HepG2 (cell line): ENCODE data around the gene PALM. TPM values are rescaled to one million over a fixed set of nuclear protein-coding genes. Genes with fewer than 3 reads are reported as not detected.

Source experiments
- EZH2 ChIP-seq: conservative IDR thresholded peaks from 2 replicates; pipeline ENCODE4 v1.6.1; 2012; ENCODE audit warnings: mild to moderate bottlenecking, low read depth, low read length, moderate library complexity
- HMGA1 ChIP-seq: sonication (generic); formaldehyde crosslinking; conservative IDR thresholded peaks from 2 replicates; pipeline ENCODE4 v1.4.0; 2020; ENCODE audit warnings: missing genetic modification reagents
- MBD4 ChIP-seq: IDR thresholded peaks from 2 replicates; pipeline ENCODE4 v1.6.1; 2012; ENCODE audit warnings: low read length, inconsistent platforms, borderline replicate concordance
- PAWR ChIP-seq: sonication (generic); formaldehyde crosslinking; IDR thresholded peaks from 2 replicates; pipeline ENCODE4 v1.4.0; 2020; ENCODE audit warnings: missing genetic modification reagents, mild to moderate bottlenecking, borderline replicate concordance
- PPARG ChIP-seq: conservative IDR thresholded peaks from 2 replicates; pipeline ENCODE4 v1.6.1; 2016; ENCODE audit warnings: missing biosample characterization, missing genetic modification reagents
- RNF2 ChIP-seq: fragments of 450-650 bp; conservative IDR thresholded peaks from 2 replicates; pipeline ENCODE4 v1.6.1; 2016; ENCODE audit warnings: low read depth
- TBP ChIP-seq: sonication (generic); formaldehyde crosslinking; IDR thresholded peaks from 2 replicates; pipeline ENCODE4 v1.5.0; 2020; ENCODE audit warnings: missing genetic modification reagents
- THYN1 ChIP-seq: sonication (generic); formaldehyde crosslinking; IDR thresholded peaks from 2 replicates; pipeline ENCODE4 v1.8.1; 2023; ENCODE audit warnings: low read depth, mild to moderate bottlenecking, moderate library complexity, missing genetic modification reagents, borderline replicate concordance
- ZFP90 ChIP-seq: sonication (generic); formaldehyde crosslinking; IDR thresholded peaks from 2 replicates; pipeline ENCODE4 v1.8.0; 2022; ENCODE audit warnings: missing genetic modification reagents, mild to moderate bottlenecking, inconsistent platforms, borderline replicate concordance
- ZNF263 ChIP-seq: sonication (generic); formaldehyde crosslinking; IDR thresholded peaks from 2 replicates; pipeline ENCODE4 v1.4.0; 2020; ENCODE audit warnings: missing genetic modification reagents
- ZNF317 ChIP-seq: sonication (generic); formaldehyde crosslinking; IDR thresholded peaks from 2 replicates; pipeline ENCODE4 v1.5.0; 2020; ENCODE audit warnings: mild to moderate bottlenecking, missing genetic modification reagents
- ZNF496 ChIP-seq: sonication (generic); formaldehyde crosslinking; IDR thresholded peaks from 2 replicates; pipeline ENCODE4 v1.8.1; 2023; ENCODE audit warnings: mild to moderate bottlenecking, moderate library complexity, missing genetic modification reagents; ENCODE audit not compliant: insufficient replicate concordance
- ZNF552 ChIP-seq: sonication (generic); formaldehyde crosslinking; IDR thresholded peaks from 2 replicates; pipeline ENCODE4 v1.9.0; 2022; ENCODE audit warnings: missing genetic modification reagents, mild to moderate bottlenecking, borderline replicate concordance
- ZNF605 ChIP-seq: sonication (generic); formaldehyde crosslinking; IDR thresholded peaks from 2 replicates; pipeline ENCODE4 v1.8.0; 2022; ENCODE audit warnings: mild to moderate bottlenecking, missing genetic modification reagents
- ZNF615 ChIP-seq: sonication (generic); formaldehyde crosslinking; IDR thresholded peaks from 2 replicates; pipeline ENCODE4 v1.5.0; 2020; ENCODE audit warnings: mild to moderate bottlenecking, missing genetic modification reagents, borderline replicate concordance
- ZNF879 ChIP-seq: sonication (generic); formaldehyde crosslinking; IDR thresholded peaks from 2 replicates; pipeline ENCODE4 v1.8.1; 2023; ENCODE audit warnings: missing genetic modification reagents
- ZNF883 ChIP-seq: sonication (generic); formaldehyde crosslinking; IDR thresholded peaks from 2 replicates; pipeline ENCODE4 v1.5.1; 2020; ENCODE audit warnings: mild to moderate bottlenecking, missing genetic modification reagents; ENCODE audit errors: not compliant biosample characterization
- polyA plus RNA-seq, 8 experiments: library from polyadenylated mRNA; depleted of rRNA in 3 of 8; stranded (reverse) in 7 of 8; unstranded in 1 of 8; fragments of >200 nt; fragmentation: Illumina TruSeq in 4 of 8; extraction: Trizol in 4 of 8; gene quantifications; 2 replicates each; pipeline versions ENCODE4 v1.2.1 to v1.2.3, GENCODE V29; 2011 to 2016; ENCODE audit warnings: low read depth in 4 of 8, missing spikeins in 1 of 8, mixed read lengths in 1 of 8; ENCODE audit not compliant: insufficient read depth in 1 of 8
- total RNA-seq, 5 experiments: library from RNA; depleted of rRNA; stranded (reverse); fragments of >200 nt; fragmentation: Illumina TruSeq; extraction: Trizol; gene quantifications; 2 replicates each; pipeline ENCODE4 v1.2.3, GENCODE V29; 2016; ENCODE audit warnings: low read depth in 1 of 5
- TF ChIP-seq, protein P1 (sequence below): sonication (generic); formaldehyde crosslinking; IDR thresholded peaks from 2 replicates; pipeline ENCODE4 v1.4.0; 2020; ENCODE audit warnings: mild to moderate bottlenecking, missing genetic modification reagents
- TF ChIP-seq, protein P2 (sequence below): sonication (generic); formaldehyde crosslinking; conservative IDR thresholded peaks from 2 replicates; pipeline ENCODE4 v1.8.0; 2022; ENCODE audit warnings: missing genetic modification reagents
- TF ChIP-seq, protein P3 (sequence below): sonication (generic); formaldehyde crosslinking; IDR thresholded peaks from 2 replicates; pipeline ENCODE4 v1.4.0; 2020; ENCODE audit warnings: mild to moderate bottlenecking, missing genetic modification reagents
- TF ChIP-seq, protein P4 (sequence below): sonication (generic); formaldehyde crosslinking; IDR thresholded peaks from 2 replicates; pipeline ENCODE4 v1.5.1; 2020; ENCODE audit warnings: missing genetic modification reagents, mild to moderate bottlenecking, borderline replicate concordance
- TF ChIP-seq, protein P5 (sequence below): IDR thresholded peaks from 2 replicates; pipeline ENCODE4 v1.6.1; 2016; ENCODE audit warnings: control low read depth

PALM gene
- total and polyA plus RNA-seq, 2 of the 13 experiments (the other 11 are each of a cell fraction or from before 2014, with no cell fraction given) = 4.0 to 9.7 TPM

DNA sequence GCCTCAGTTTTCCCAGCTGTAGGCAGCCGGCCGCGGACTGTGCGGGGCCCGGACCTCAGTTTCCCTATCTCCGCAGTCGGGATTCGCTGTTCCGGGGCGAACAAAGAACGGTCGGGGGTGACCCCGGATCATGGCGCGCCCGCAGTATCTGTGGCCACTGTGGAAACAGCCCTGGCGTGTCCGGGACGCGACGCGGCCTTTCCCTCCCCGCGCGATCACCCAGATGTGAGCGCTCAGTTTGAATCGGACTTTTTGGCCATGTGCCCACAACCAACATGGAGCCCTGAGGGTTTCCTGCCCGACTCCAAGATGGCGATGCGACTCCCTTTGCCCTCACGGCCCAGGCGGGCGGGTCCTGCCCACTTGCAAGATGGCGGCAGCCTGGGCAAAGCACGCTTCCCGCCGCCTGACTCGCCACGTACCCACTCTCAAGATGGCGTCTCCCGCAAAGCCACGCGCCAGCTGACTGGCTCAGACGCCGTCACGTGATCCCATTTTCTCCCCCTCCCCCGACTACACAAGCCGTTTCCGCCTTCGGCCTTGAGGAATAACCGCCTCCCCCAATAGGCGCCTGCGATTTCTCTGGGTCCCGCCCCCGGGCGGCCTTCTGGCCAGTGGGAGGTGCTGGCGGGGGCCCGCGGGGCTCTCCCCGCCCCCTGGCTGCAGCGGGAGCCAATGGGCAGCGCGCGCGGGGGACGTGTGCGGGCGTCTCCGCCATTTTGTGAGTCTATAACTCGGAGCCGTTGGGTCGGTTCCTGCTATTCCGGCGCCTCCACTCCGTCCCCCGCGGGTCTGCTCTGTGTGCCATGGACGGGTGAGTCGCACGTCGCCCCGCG lies 88.2 kb downstream of the PALM start, which contains the start of gene PTBP1 (continued):
- TF ChIP-seq, protein P1, sequence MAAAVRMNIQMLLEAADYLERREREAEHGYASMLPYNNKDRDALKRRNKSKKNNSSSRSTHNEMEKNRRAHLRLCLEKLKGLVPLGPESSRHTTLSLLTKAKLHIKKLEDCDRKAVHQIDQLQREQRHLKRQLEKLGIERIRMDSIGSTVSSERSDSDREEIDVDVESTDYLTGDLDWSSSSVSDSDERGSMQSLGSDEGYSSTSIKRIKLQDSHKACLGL = 0 out of 2 replicates have a peak, but pooled peaks have one; percentile 43
- TF ChIP-seq THYN1 (CRISPR knock-in tag) = no peak
- peak; percentile 29; the same call in 1 of the 2 replicates for TF ChIP-seq PPARG (CRISPR knock-in tag)
- TF ChIP-seq ZNF552 (CRISPR knock-in tag) = 0 out of 2 replicates have a peak, but pooled peaks have one; percentile 34
- TF ChIP-seq, protein P2, sequence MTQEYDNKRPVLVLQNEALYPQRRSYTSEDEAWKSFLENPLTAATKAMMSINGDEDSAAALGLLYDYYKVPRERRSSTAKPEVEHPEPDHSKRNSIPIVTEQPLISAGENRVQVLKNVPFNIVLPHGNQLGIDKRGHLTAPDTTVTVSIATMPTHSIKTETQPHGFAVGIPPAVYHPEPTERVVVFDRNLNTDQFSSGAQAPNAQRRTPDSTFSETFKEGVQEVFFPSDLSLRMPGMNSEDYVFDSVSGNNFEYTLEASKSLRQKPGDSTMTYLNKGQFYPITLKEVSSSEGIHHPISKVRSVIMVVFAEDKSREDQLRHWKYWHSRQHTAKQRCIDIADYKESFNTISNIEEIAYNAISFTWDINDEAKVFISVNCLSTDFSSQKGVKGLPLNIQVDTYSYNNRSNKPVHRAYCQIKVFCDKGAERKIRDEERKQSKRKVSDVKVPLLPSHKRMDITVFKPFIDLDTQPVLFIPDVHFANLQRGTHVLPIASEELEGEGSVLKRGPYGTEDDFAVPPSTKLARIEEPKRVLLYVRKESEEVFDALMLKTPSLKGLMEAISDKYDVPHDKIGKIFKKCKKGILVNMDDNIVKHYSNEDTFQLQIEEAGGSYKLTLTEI (CRISPR knock-in tag) = no peak
- peak; percentile 52; the same call in 1 of the 2 replicates for TF ChIP-seq RNF2
- no peak for TF ChIP-seq ZNF263
- no peak for TF ChIP-seq ZNF879
- TF ChIP-seq MBD4 = no peak
- no peak for TF ChIP-seq ZNF615 (CRISPR knock-in tag)
- peak; percentile 67; the same call in 1 of the 2 replicates for TF ChIP-seq ZNF605
- TF ChIP-seq ZNF317 (CRISPR knock-in tag) = peak; percentile 75; the same call in 1 of the 2 replicates
- TF ChIP-seq ZNF883 (CRISPR knock-in tag) = peak; percentile 61
- no peak for TF ChIP-seq HMGA1
- TF ChIP-seq, protein P3, sequence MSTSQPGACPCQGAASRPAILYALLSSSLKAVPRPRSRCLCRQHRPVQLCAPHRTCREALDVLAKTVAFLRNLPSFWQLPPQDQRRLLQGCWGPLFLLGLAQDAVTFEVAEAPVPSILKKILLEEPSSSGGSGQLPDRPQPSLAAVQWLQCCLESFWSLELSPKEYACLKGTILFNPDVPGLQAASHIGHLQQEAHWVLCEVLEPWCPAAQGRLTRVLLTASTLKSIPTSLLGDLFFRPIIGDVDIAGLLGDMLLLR (CRISPR knock-in tag) = peak; percentile 60; the same call in 1 of the 2 replicates
- TF ChIP-seq, protein P4, sequence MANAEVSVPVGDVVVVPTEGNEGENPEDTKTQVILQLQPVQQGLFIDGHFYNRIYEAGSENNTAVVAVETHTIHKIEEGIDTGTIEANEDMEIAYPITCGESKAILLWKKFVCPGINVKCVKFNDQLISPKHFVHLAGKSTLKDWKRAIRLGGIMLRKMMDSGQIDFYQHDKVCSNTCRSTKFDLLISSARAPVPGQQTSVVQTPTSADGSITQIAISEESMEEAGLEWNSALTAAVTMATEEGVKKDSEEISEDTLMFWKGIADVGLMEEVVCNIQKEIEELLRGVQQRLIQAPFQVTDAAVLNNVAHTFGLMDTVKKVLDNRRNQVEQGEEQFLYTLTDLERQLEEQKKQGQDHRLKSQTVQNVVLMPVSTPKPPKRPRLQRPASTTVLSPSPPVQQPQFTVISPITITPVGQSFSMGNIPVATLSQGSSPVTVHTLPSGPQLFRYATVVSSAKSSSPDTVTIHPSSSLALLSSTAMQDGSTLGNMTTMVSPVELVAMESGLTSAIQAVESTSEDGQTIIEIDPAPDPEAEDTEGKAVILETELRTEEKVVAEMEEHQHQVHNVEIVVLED (CRISPR knock-in tag) = peak; percentile 94
- TF ChIP-seq, protein P5, sequence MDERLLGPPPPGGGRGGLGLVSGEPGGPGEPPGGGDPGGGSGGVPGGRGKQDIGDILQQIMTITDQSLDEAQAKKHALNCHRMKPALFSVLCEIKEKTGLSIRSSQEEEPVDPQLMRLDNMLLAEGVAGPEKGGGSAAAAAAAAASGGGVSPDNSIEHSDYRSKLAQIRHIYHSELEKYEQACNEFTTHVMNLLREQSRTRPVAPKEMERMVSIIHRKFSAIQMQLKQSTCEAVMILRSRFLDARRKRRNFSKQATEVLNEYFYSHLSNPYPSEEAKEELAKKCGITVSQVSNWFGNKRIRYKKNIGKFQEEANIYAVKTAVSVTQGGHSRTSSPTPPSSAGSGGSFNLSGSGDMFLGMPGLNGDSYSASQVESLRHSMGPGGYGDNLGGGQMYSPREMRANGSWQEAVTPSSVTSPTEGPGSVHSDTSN (CRISPR knock-in tag) = peak; percentile 44; the same call in 1 of the 2 replicates
- no peak for TF ChIP-seq PAWR (CRISPR knock-in tag)
- TF ChIP-seq TBP (CRISPR knock-in tag) = no peak
- TF ChIP-seq ZNF496 = no peak
- no peak for TF ChIP-seq EZH2
- no peak; the same call in 1 of the 2 replicates for TF ChIP-seq ZFP90 (CRISPR knock-in tag)
